Left lung (tissue), 10 donors: ENCODE measurements around the gene NAV3. TPM values are rescaled to one million over a fixed set of nuclear protein-coding genes. Genes with fewer than 3 reads are reported as not detected.

Experiments used
- ATAC-seq: fragments of 200-7000 bp; cut with Tn5 transposase; one replicate; pipeline ENCODE4 v1.9.1; 2020; ENCODE audit warnings: moderate library complexity
- DNase-seq, 4 donors: peaks; one replicate each; pipeline ENCODE4 v3.0.0-alpha.2; 2013 to 2020
- H3K27ac ChIP-seq, 2 donors: fragments of 200-600 bp; sonication (generic) in 1 of 2; one replicate each; pipeline versions ENCODE4 v1.5.0 to v1.8.0; 2020 to 2021
- H3K27me3 ChIP-seq, 2 donors: fragments of 200-600 bp; sonication (generic) in 1 of 2; one replicate each; pipeline versions ENCODE4 v1.5.0 to v1.8.0; 2020 to 2021
- H3K36me3 ChIP-seq, 2 donors: fragments of 200-600 bp; sonication (generic) in 1 of 2; one replicate each; pipeline versions ENCODE4 v1.5.0 to v1.8.0; 2020 to 2021
- H3K4me1 ChIP-seq, 2 donors: fragments of 200-600 bp; one replicate each; pipeline ENCODE4 v1.8.0; 2021
- H3K4me3 ChIP-seq, 2 donors: fragments of 200-600 bp; sonication (generic) in 1 of 2; one replicate each; pipeline versions ENCODE4 v1.5.0 to v1.8.0; 2020 to 2021; ENCODE audit warnings: mild to moderate bottlenecking in 1 of 2
- H3K9me3 ChIP-seq, 2 donors: fragments of 200-600 bp; sonication (generic) in 1 of 2; one replicate each; pipeline versions ENCODE4 v1.5.0 to v1.8.0; 2020 to 2021
- intact Hi-C, 2 donors: fragments of 100-400 bp; cut with DNase I; formaldehyde crosslinking; loops; one replicate each; pipeline versions ENCODE4 v1.11.2 to v1.14.2; 2022
- polyA plus RNA-seq, 6 donors: library from polyadenylated mRNA; unstranded; fragments of 120-200 nt; gene quantifications; one replicate each; pipeline ENCODE4 v1.2.1, GENCODE V29; 2013; ENCODE audit not compliant: insufficient read length in 6 of 6
- total RNA-seq, 2 donors: library from RNA; stranded (reverse); fragmentation: NEBNext Ultra II Directional; extraction: Animal tissue kit (Norgen Biotek cat#: 25700); gene quantifications; one replicate each; pipeline ENCODE4 v1.2.1, GENCODE V29; 2021
- TF ChIP-seq, protein P1 (sequence below), 2 donors: fragments of 200-600 bp; sonication (generic) in 1 of 2; IDR thresholded peaks; one replicate each; pipeline versions ENCODE4 v1.5.0 to v1.8.0; 2021; ENCODE audit warnings: antibody characterized with exemption in 2 of 2
- donor health status: DM: no; HTN: yes; CAD: no.
- donor health status: DM: no; HTN: no; CAD: no.

The NAV3 gene
- total and polyA plus RNA-seq, 8 donors: 5.2 to 10.8 (median 6.8) TPM

DNA sequence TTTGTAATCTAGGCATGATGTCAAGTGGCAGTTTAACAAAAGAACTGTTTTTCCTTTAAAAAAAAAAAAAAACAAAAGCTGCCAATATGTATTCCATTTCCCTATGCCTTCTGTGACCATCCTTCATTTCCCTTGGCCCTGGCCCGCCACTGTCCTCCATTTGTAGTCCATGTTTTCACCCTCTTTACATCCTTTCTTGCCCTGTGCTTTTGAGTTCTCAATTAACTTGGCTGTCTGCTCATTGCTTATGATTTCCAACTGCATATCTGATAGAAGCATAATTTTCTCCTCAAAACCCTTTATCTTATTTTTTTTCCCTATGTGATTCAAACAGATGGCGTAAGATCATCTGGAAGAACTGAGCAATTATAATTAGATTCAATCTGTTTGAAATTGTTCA lies 297.5 kb downstream of the NAV3 start:
- no peak overlapping the region for H3K27ac ChIP-seq
- H3K4me1 ChIP-seq: no peaks in the 10 kb centered on the region
- no peak overlapping the region for H3K4me3 ChIP-seq
- intact Hi-C loops: no loop called here
- ATAC-seq: no peak
- TF ChIP-seq, protein P1, sequence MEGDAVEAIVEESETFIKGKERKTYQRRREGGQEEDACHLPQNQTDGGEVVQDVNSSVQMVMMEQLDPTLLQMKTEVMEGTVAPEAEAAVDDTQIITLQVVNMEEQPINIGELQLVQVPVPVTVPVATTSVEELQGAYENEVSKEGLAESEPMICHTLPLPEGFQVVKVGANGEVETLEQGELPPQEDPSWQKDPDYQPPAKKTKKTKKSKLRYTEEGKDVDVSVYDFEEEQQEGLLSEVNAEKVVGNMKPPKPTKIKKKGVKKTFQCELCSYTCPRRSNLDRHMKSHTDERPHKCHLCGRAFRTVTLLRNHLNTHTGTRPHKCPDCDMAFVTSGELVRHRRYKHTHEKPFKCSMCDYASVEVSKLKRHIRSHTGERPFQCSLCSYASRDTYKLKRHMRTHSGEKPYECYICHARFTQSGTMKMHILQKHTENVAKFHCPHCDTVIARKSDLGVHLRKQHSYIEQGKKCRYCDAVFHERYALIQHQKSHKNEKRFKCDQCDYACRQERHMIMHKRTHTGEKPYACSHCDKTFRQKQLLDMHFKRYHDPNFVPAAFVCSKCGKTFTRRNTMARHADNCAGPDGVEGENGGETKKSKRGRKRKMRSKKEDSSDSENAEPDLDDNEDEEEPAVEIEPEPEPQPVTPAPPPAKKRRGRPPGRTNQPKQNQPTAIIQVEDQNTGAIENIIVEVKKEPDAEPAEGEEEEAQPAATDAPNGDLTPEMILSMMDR (IDR thresholded peaks at IDR 0.05): no peak
- H3K36me3 ChIP-seq: no peaks in the 10 kb centered on the region
- DNase-seq: no peak
- no peaks in the 10 kb centered on the region for H3K9me3 ChIP-seq
- H3K27me3 ChIP-seq: no peaks in the 10 kb centered on the region

DNA sequence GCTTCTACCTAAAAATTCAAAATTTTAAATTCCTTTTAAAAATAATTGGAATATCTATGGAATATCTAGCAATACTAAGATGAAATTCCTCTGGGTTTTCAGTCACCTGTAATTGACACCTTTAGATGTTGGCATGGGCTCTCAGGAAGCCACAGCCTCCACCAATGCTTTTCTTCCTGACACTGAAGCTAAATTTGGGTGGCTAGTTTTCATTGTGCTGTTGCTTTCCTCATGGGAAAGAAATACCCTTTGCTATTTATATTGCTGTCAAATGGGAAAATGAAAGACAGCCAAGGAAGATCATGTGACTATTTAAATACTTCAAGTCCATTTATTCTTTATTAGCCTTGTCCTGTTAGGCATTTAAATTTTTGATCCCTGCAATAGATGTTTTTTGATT lies 313.0 kb downstream of the NAV3 start:
- Histone ChIP-seq H3K4me3 (no peak overlapping the region), H3K4me1 (no peaks in the 10 kb centered on the region), H3K9me3 (no peaks in the 10 kb centered on the region), H3K36me3 (no peaks in the 10 kb centered on the region), H3K27me3 (no peaks in the 10 kb centered on the region), H3K27ac (no peak overlapping the region)
- no peak for ATAC-seq
- DNase-seq: no peak
- intact Hi-C loops: no loop called here
- TF ChIP-seq, protein P1 (IDR thresholded peaks at IDR 0.05): no peak

DNA sequence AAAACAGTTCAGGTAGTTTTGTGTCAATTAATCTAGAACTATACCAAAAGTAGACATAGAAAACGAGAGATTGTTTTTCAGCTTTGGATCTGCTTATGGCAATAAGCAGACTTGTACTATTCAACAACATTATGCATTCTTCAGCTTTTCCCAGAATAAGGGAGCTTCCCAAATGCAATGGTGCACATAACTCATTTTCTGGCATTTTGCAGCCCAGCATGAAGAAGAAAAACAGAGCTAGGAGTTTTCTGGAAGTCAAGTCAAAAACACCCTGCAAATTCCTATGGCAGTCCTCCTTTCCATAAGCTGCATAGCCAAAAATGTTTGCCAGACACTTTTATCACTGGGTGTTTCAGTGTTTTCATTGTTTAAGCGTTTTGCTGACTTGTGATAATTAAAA lies 314.7 kb downstream of the NAV3 start:
- H3K9me3 ChIP-seq: no peaks in the 10 kb centered on the region
- TF ChIP-seq, protein P1 (IDR thresholded peaks at IDR 0.05): no peak
- no peaks in the 10 kb centered on the region for H3K4me1 ChIP-seq
- ATAC-seq: no peak
- no peak for DNase-seq
- no peak overlapping the region for H3K27ac ChIP-seq
- H3K36me3 ChIP-seq: no peaks in the 10 kb centered on the region
- intact Hi-C loops: no loop called here
- no peak overlapping the region for H3K4me3 ChIP-seq
- no peaks in the 10 kb centered on the region for H3K27me3 ChIP-seq

DNA sequence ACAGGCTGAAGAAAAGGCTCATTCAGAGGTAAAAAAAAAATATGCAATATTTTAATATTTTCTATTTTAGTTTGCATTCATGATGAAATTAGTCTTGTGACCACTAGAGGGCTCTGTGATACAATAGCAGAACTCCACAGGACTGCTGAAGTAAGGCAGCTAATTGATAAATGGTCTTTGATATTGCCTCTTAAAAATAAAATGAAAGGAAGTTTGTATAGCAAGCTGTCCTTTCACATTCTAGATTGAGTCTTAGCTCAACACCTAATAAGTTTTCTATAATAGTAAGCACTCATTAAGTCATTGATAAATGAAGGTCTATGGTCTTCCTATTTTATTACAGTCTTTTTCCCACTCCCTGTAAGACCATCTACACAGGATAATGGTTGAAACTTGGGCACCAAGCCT lies 315.7 kb downstream of the NAV3 start:
- ATAC-seq: peak; percentile 51
- no peaks in the 10 kb centered on the region for H3K4me1 ChIP-seq
- TF ChIP-seq, protein P1 (IDR thresholded peaks at IDR 0.05): peak; percentile 53 to 66
- H3K4me3 ChIP-seq: no peak overlapping the region
- no peaks in the 10 kb centered on the region for H3K36me3 ChIP-seq
- H3K9me3 ChIP-seq: no peaks in the 10 kb centered on the region
- DNase-seq: peak in 2 of 4 donors; percentile 10 to 24
- no peak overlapping the region for H3K27ac ChIP-seq
- intact Hi-C loops: no loop called here
- no peaks in the 10 kb centered on the region for H3K27me3 ChIP-seq

DNA sequence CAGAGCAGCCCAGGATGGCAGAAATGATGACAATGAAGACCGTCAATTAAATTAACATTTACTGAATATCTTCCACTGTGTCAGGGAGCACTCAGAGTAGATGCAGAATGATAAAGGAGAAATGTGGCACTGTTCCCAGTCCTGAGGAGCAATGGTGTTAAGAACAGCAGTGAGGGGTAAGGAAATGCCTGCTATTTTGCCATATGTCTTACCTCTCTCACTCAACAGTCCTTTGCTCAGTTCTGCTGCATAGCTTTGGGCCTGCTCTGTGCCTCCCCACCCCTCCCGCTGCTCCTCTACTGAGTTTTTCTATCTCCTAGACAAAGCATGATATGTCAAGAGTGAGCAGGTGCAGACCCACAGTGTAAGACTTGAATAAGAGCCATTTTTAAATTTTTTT lies 318.8 kb downstream of the NAV3 start:
- Histone ChIP-seq H3K4me1 (no peaks in the 10 kb centered on the region), H3K4me3 (no peak overlapping the region), H3K9me3 (no peaks in the 10 kb centered on the region), H3K36me3 (no peaks in the 10 kb centered on the region), H3K27ac (no peak overlapping the region), H3K27me3 (no peaks in the 10 kb centered on the region)
- ATAC-seq (no peak), DNase-seq (peak in 1 of 4 donors; percentile 1)
- TF ChIP-seq, protein P1 (IDR thresholded peaks at IDR 0.05): no peak
- intact Hi-C loops: no loop called here
